Stimulated activated naive B cell treated with anti-CD40 and anti-IgM and Interleukin-4, amounts not matched to agents 10 μg/mL and 1 μg/mL and 100 μg/mL, for 72 hours (primary cell): ENCODE measurements around the gene ABCC12.
A peak's percentile ranks its signal among the peaks of the same experiment; 100 is the strongest.
"Not testable (repeated sequence)": the region's sequence is repeated elsewhere in the genome, so short reads cannot be mapped to it uniquely, and the experiment has no call there.

ENCODE experiments used
- ATAC-seq, 2 donors: fragments of 150-1000 bp; cut with Tn5 transposase; replicated peaks; 2 replicates each; pipeline ENCODE4 v1.10.0; 2021; ENCODE audit warnings: moderate library complexity in 1 of 2
- DNase-seq: peaks from one replicate; pipeline ENCODE4 v3.0.0; 2021
- H3K27ac Mint-ChIP-seq: one replicate; pipeline ENCODE4 v1.8.0; 2022; ENCODE audit warnings: mild to moderate bottlenecking, mixed read lengths
- H3K27me3 Mint-ChIP-seq, 2 donors: one replicate each; pipeline ENCODE4 v1.8.0; 2022; ENCODE audit warnings: mixed read lengths in 2 of 2
- H3K36me3 Mint-ChIP-seq, 2 donors: one replicate each; pipeline ENCODE4 v1.8.0; 2022; ENCODE audit warnings: mixed read lengths in 2 of 2, mild to moderate bottlenecking in 1 of 2
- H3K4me1 Mint-ChIP-seq, 2 donors: one replicate each; pipeline ENCODE4 v1.8.0; 2022; ENCODE audit warnings: mixed read lengths in 2 of 2, mild to moderate bottlenecking in 1 of 2
- H3K4me3 Mint-ChIP-seq, 2 donors: one replicate each; pipeline ENCODE4 v1.8.0; 2022; ENCODE audit warnings: mild to moderate bottlenecking in 2 of 2, mixed read lengths in 2 of 2, moderate library complexity in 1 of 2
- H3K9me3 Mint-ChIP-seq, 2 donors: one replicate each; pipeline ENCODE4 v1.8.0; 2022; ENCODE audit warnings: mixed read lengths in 2 of 2, mild to moderate bottlenecking in 1 of 2

Gene ABCC12

DNA sequence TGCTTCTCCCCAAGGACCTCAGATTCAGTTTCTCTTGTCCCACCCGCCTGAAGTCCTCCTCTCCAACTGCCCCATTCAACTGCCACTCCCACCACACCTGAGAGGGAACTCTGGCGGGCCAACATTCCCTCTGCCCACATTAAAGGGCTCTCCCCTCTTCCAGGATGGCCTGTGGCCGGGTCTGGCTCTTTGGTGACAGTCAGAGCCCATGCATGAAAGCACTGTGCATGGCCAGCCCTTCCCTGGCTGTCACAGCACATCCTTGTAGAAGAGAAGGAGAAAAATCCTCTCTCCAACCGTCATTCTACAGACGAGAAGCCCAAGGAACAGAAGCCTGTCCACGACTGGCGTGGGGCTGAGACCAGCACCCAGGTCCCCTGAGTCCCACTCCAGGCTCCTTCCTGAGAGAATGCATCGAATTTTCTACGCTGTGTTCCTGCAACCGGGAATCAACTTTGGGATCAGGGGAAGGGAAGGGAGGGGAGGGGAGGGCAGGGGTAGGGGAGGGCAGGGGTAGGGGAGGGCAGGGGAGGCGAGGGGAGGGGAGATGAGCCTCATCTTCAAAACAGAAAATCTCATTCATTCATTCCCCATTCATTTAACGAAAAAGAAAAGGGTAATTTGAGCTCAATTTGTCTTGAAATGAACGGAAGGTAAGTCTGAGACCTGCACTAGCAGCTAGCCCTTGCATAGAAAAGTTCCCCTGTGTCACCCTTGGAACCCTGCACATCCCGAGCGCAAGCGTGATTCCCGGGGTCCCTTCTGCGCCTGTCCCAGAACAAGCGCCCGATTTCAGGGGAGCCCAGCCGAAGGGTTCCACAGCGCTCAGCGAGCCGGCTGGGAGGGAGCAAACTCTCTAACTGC, at the start of gene ABCC12:
TSS of gene ABCC12 (minus strand) at position 68 of the 864 bp plus-strand sequence. CDS start 9,569 bp downstream, outside the sequence.
- H3K4me3 Mint-ChIP-seq, result peak within 1 kb of the TSS in 1 of 2 donors; percentile 25
- H3K4me1 Mint-ChIP-seq, result peaks cover 20 to 25% of the 10 kb centered on the region in 2 donors
- no peaks in the 10 kb centered on the region for H3K36me3 Mint-ChIP-seq
- ATAC-seq (no peak), DNase-seq (no peak)
- peaks cover 22 to 38% of the 10 kb centered on the region in 2 donors for H3K27me3 Mint-ChIP-seq
- no peak within 1 kb of the TSS for H3K27ac Mint-ChIP-seq
- H3K9me3 Mint-ChIP-seq, result no peaks in the 10 kb centered on the region

DNA sequence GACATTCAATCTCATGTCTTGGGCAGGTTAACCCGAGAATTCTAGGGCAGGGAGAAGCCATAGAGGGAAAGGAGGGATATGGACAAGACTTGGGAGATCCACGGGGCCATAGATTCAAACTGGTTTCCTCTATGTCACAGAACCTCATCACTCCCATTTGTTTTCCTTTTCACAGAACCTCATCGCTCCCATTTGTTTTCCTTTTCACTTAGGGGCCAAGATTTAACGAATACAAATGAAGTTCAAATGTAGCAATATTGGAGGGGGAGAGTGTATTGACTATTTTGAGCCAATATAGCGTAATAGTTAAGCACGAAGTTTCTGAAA, 49.0 kb upstream of the ABCC12 start:
- Mint-ChIP-seq H3K4me3 (no peak overlapping the region), H3K4me1 (no peaks in the 10 kb centered on the region), H3K27me3 (peaks cover 22 to 35% of the 10 kb centered on the region in 2 donors), H3K36me3 (no peaks in the 10 kb centered on the region), H3K9me3 (no peaks in the 10 kb centered on the region), H3K27ac (no peak overlapping the region)
- no peak for DNase-seq
- no peak for ATAC-seq

DNA sequence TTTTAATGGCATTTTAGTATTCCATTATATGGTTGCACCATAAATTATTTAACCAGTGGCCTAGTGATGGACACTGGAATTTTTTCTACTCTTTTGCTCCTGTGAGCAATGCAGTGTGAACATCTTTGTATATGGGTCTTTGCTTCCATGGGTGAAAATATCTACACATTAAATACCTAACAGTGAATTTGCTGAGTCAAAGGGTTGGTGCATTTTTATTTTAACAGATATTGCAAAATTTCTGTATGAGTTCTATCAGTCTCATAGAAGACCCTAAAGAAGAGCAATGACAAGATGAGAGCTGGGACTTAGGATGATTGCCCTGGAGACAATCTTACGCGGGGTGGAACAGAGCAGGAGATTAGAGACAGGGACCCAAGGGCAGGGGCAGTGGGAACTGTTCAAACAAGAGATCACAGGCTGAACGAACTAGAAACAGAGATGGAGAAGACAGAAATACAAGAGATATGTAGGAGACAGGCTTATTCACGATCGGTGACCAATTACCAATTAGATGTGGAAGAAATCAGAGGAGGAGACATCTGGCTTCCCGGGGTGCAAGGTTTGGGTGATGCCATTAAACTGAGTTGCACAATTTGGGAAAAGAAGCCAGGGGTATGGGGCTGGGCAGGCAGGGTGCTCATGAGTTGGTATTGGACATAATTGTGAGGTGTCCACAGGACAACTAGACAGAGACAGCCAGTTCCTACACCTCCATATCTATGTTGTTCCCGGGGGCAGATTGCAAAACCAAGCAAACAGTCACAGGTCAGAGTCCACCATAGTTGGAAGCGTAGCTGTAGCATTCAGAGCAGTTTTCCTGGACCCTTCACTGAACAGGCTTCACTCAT, 48.4 kb upstream of the ABCC12 start:
- Mint-ChIP-seq H3K36me3 (no peaks in the 10 kb centered on the region), H3K4me1 (no peaks in the 10 kb centered on the region), H3K9me3 (no peaks in the 10 kb centered on the region), H3K27ac (no peak overlapping the region), H3K27me3 (peaks cover 22 to 34% of the 10 kb centered on the region in 2 donors), H3K4me3 (no peak overlapping the region)
- DNase-seq (no peak), ATAC-seq (no peak)

DNA sequence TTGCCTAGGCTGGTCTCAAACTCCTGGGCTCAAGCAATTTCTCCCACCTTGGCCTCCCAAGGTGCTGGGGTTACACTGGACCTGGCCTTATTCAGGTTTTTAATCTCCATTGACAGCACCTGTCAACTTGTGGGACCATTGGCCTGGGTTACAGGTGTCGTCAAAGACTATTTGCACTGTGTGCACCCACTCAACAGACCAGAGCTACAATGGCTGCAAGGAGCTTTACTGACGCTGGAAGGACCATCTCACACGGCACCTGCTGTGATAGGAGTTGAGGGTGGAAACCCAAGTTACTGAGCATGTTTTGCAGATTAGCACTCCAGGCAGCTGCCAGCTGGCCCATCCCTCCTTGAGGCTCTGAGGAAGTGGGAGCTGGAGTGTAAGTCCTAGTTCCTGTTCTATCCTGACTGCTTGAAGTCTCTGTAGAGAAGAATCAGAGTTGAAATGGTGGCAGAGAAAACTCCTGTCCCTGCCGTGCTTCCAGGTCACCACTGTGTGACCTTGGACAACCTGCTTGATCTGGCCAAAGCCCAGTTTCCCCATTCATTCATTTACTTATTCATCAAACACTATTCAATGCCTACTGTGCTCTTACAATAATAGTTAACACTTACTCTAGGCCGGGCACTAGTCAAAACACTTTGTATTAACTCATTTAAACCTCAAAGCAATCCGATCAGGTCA, 45.9 kb upstream of the ABCC12 start:
- no peak overlapping the region for H3K4me3 Mint-ChIP-seq
- no peak for ATAC-seq
- peaks cover 6 to 22% of the 10 kb centered on the region in 2 donors for H3K27me3 Mint-ChIP-seq
- no peaks in the 10 kb centered on the region for H3K36me3 Mint-ChIP-seq
- H3K9me3 Mint-ChIP-seq, result peaks cover 0 to 3% of the 10 kb centered on the region in 2 donors
- H3K4me1 Mint-ChIP-seq, result no peaks in the 10 kb centered on the region
- no peak overlapping the region for H3K27ac Mint-ChIP-seq
- no peak for DNase-seq

DNA sequence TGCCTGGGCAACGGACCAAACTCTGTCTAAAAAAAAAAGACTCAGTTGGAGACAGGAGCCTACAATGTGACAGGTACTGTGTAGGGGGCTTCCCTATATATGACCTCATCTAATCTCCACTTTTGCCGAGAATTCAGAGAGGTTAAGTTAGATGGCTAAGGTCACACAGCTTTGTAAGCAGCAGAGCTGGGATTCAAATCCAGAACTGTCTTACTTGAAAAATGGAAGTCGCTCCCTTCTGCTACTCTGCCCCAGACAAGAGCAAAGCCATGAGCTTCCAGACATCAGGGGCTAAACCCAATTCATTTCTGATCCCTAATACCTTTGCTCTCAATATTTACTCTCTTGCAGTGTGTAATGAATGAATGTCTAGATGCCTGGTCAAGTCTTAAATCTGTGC, 41.5 kb upstream of the ABCC12 start:
- H3K9me3 Mint-ChIP-seq, result peaks cover 0 to 3% of the 10 kb centered on the region in 2 donors
- no peak for DNase-seq
- H3K27ac Mint-ChIP-seq, result no peak overlapping the region
- no peaks in the 10 kb centered on the region for H3K4me1 Mint-ChIP-seq
- peaks cover 5 to 17% of the 10 kb centered on the region in 2 donors for H3K27me3 Mint-ChIP-seq
- ATAC-seq, result no peak
- H3K36me3 Mint-ChIP-seq, result no peaks in the 10 kb centered on the region
- H3K4me3 Mint-ChIP-seq, result no peak overlapping the region

DNA sequence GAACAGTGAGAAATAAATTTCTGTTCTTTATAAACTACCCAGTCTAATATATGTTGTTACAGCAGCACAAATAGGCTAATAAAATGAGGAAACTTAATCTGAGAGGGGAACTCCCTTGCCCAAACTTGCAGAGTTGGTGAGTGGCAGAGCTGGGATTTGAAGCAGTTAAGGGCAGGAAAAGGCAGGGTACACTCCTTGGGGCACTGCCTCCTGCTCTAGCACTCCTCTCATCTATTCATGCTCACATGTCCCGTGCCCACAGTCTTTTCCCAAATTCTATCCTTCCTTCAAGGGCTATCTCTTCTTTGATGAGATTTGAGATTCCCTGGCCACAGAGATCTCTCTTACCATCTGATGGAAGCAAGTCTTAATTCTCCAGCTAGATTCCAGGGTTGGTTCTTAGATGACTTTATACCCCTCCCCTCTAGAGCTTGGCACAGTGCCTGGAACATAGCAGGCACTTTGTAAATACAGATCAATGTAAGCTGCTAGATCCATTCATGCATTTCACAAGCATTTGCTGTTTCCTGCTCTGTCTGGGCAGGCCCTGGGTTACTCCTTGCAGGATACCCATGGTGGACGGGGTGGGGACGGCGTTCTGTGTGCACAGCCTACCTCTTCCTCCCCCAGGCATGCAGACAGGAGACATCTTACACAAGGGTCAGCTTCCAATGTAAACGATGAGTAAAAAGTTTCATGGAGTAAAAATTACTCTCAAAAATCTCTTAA, 39.2 kb upstream of the ABCC12 start:
- DNase-seq (no peak), ATAC-seq (no peak)
- Mint-ChIP-seq H3K9me3 (peaks cover 0 to 3% of the 10 kb centered on the region in 2 donors), H3K4me1 (no peaks in the 10 kb centered on the region), H3K36me3 (no peaks in the 10 kb centered on the region), H3K4me3 (no peak overlapping the region), H3K27ac (no peak overlapping the region), H3K27me3 (peaks cover 7 to 8% of the 10 kb centered on the region in 2 donors)

DNA sequence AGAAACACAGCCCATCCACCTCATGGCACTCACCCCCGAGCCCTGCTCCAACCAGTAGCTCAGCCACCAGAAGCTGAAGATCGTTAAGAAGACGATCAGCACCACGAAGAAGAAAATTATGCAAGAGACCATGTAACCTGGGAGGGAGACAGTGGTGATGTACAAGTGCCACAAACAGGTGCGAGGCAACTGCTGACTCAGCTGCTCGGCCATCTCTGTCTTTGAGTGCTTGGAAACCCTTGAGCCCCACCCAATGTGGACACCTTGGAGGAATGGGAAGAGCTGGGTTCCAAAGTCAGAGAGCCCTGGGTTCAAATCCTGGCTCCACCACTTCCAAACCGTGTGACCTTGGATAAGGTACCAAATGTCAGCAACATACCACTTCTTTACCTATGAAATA, 38.1 kb upstream of the ABCC12 start:
- H3K27ac Mint-ChIP-seq, result no peak overlapping the region
- DNase-seq (no peak), ATAC-seq (no peak)
- peaks cover 0 to 3% of the 10 kb centered on the region in 2 donors for H3K9me3 Mint-ChIP-seq
- no peaks in the 10 kb centered on the region for H3K36me3 Mint-ChIP-seq
- peaks cover 9 to 11% of the 10 kb centered on the region in 2 donors for H3K27me3 Mint-ChIP-seq
- peaks cover 0 to 3% of the 10 kb centered on the region in 2 donors for H3K4me1 Mint-ChIP-seq
- no peak overlapping the region for H3K4me3 Mint-ChIP-seq

DNA sequence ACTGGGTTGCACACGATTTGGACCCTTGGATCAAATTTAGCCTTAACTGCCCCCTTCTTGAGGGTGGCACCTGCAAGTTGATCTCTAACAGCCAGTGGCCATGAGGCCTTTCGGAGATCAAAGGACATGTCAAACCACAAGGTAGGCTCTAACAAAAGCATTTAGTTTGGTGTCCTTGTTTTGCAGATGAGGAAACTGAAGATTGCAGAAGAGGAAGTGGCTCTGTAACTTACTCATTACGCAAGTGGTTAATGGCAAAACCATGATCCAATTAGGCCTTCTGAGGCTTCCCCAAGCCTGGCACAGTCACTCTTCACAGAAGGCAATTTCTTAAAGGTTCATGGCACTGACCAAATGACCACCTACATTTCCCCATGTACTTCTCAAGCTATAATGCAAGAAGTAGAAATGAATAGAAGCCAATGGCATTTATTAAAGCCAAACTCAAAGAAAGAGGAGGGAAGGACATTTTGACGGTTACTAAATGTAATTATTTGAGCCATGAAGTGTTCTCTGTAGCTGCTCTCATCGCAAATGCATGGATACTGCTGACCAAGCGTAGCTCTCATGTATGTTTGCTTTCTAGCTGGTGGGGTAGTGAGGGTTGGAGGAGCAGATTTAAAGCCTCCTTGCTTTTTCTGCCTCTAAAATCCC, 32.8 kb upstream of the ABCC12 start:
- Mint-ChIP-seq H3K36me3 (no peaks in the 10 kb centered on the region), H3K4me1 (peaks cover 7 to 15% of the 10 kb centered on the region in 2 donors), H3K4me3 (no peak overlapping the region), H3K9me3 (peaks cover 0 to 3% of the 10 kb centered on the region in 2 donors), H3K27ac (no peak overlapping the region), H3K27me3 (peaks cover 13 to 22% of the 10 kb centered on the region in 2 donors)
- ATAC-seq, result peak; percentile 95 to 96
- DNase-seq, result peak; percentile 40

DNA sequence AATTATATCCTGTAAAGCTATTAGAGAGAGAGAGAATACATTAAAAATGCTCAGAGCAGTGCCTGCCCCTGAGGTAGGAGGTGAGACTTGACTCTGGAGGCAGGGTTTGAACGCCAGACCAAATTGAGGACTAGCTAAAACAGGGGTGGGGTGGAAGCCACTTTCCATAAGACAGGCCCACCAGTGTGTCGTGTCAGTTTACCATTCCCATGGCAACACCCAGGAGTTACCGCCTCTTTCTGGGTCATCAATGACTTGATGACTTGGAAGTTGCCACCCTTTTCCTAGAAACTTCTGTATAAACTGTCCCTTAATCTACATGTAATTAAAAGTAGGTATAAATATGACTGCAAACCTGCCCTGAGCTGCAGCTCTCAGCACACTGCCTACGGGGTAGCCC, 32.0 kb upstream of the ABCC12 start:
- H3K9me3 Mint-ChIP-seq, result peaks cover 0 to 3% of the 10 kb centered on the region in 2 donors
- ATAC-seq (no peak), DNase-seq (no peak)
- H3K4me1 Mint-ChIP-seq, result peaks cover 7 to 15% of the 10 kb centered on the region in 2 donors
- no peaks in the 10 kb centered on the region for H3K36me3 Mint-ChIP-seq
- H3K27me3 Mint-ChIP-seq, result peaks cover 13 to 27% of the 10 kb centered on the region in 2 donors
- no peak overlapping the region for H3K27ac Mint-ChIP-seq
- no peak overlapping the region for H3K4me3 Mint-ChIP-seq

DNA sequence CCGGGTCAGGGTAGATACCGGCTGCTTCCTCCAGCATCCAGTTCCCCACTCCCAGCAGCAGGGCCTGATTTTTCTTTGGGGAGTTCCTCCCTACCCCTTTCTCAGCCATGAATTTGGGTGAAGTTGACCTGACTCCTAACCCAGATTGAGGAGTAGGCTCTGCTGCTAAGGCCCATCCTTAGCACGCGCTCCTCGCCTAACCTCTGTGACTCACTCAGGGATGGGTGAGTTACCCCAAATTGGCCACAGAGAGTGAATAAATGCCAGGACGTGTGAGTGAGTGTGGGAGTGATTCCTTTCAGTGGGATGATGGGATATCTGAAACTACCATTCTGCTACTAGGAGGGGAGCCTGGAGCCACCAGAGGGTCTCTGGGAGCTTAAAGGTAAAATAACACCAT, 28.9 kb upstream of the ABCC12 start:
- Mint-ChIP-seq H3K4me1 (peaks cover 7 to 15% of the 10 kb centered on the region in 2 donors), H3K4me3 (no peak overlapping the region), H3K27ac (no peak overlapping the region), H3K36me3 (no peaks in the 10 kb centered on the region), H3K9me3 (peaks cover 0 to 3% of the 10 kb centered on the region in 2 donors), H3K27me3 (peaks cover 8 to 16% of the 10 kb centered on the region in 2 donors)
- DNase-seq, result no peak
- ATAC-seq, result no peak

DNA sequence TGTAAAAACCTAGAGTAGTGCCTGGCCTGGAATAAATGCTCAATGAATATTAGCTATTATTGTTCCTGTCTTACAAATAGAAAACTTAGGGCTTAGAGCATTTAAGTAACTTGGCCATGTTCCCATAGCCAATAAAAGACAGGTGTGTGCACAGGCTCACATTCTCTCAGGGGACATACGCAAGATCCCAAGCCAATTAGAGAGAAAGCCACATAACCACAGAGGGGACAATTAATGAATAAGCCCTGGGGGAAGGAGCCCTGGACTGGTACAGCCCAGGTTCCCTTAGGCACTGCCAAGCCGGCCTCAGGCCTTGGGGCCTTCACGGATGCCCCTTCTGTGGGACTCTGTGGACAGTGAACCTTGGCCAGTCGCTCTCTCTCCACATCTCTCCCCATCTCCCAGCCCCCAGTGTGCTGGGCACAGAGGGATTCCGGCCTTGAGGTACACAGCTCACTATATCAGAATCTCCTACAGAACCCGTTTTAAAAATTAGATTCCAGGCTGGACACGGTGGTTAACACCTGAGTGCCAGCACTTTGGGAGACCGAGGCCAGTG, 27.3 kb upstream of the ABCC12 start:
- no peak overlapping the region for H3K27ac Mint-ChIP-seq
- no peak overlapping the region for H3K4me3 Mint-ChIP-seq
- H3K4me1 Mint-ChIP-seq, result peaks cover under 1 to 5% of the 10 kb centered on the region in 2 donors
- H3K9me3 Mint-ChIP-seq, result no peaks in the 10 kb centered on the region
- peaks cover 8 to 20% of the 10 kb centered on the region in 2 donors for H3K27me3 Mint-ChIP-seq
- DNase-seq (no peak), ATAC-seq (no peak)
- H3K36me3 Mint-ChIP-seq, result no peaks in the 10 kb centered on the region

DNA sequence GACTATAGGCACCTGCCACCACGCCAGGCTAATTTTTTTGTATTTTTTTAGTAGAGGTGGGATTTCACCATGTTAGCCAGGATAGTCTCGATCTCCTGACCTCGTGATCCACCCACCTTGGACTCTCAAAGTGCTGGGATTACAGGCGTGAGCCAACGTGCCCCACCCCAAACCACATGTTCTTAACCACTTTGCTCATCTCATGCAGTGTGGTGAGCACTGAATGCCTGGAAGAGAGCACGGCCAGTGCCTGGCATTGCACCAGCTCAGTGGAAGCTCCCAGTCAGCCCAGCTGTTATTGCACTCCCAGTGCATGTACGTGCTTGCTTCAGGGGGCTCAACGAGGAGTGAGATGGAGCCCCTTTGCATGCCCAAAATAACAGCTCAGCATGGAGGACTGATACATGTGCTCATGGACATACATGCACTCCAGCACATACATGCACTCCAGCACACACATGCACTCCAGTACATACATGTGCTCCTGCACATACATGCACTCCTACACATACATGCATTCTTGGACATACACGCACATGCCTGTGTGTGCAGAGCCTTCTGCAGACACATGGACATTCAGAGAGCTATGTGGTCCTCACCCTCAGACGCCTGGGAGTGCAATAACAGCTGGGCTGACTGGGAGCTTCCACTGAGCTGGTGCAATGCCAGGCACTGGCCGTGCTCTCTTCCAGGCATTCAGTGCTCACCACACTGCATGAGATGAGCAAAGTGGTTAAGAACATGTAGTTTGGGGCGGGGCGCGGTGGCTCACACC, 26.1 kb upstream of the ABCC12 start:
- H3K27ac Mint-ChIP-seq, DNase-seq, H3K9me3 Mint-ChIP-seq, H3K4me1 Mint-ChIP-seq, ATAC-seq, H3K36me3 Mint-ChIP-seq, H3K4me3 Mint-ChIP-seq: not testable (repeated sequence)
- H3K27me3 Mint-ChIP-seq, result peaks cover 8 to 24% of the 10 kb centered on the region in 2 donors
